Umbilical cord (tissue), 2 donors: ENCODE measurements around the gene FES. TPM values are rescaled to one million over a fixed set of nuclear protein-coding genes. Genes with fewer than 3 reads are reported as not detected.
A peak's percentile ranks its signal among the peaks of the same experiment; 100 is the strongest.
"Not testable (repeated sequence)": the region's sequence is repeated elsewhere in the genome, so short reads cannot be mapped to it uniquely, and the experiment has no call there.

ENCODE experiments used
- DNase-seq: peaks from one replicate; pipeline ENCODE4 v3.0.0-alpha.2; 2015; ENCODE audit warnings: low spot score
- total RNA-seq: library from RNA; depleted of rRNA; stranded (reverse); fragments of >200 nt; gene quantifications from one replicate; pipeline ENCODE4 v1.2.3, GENCODE V29; 2014; ENCODE audit warnings: low replicate concordance; ENCODE audit not compliant: insufficient read depth

FES gene
- total RNA-seq, 1 donor from 2014 or later = 30.8 TPM

GRCh38 chr15:90860942-90861675 is 23.2 kb upstream of the FES start:
- DNase-seq = no peak

DNA sequence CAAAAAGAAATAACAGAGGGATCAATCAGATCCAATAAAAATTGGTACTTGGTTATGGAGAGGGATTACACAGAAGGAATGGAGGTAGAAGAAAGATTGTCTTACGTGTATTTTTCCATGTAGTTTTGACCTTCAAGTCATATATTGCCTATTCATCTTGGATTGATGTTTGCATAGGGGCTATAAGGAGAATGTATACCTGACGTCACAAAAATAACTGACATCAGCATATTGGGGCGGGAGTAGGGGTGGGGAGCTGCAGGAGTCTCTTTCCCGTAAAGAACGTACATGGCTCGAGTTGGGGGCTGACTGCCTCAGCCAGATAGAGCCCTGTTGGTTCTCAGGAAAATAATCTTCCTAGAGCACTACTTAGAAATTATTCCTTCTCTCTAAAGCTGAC is 21.8 kb upstream of the FES start:
- DNase-seq = no peak

DNA sequence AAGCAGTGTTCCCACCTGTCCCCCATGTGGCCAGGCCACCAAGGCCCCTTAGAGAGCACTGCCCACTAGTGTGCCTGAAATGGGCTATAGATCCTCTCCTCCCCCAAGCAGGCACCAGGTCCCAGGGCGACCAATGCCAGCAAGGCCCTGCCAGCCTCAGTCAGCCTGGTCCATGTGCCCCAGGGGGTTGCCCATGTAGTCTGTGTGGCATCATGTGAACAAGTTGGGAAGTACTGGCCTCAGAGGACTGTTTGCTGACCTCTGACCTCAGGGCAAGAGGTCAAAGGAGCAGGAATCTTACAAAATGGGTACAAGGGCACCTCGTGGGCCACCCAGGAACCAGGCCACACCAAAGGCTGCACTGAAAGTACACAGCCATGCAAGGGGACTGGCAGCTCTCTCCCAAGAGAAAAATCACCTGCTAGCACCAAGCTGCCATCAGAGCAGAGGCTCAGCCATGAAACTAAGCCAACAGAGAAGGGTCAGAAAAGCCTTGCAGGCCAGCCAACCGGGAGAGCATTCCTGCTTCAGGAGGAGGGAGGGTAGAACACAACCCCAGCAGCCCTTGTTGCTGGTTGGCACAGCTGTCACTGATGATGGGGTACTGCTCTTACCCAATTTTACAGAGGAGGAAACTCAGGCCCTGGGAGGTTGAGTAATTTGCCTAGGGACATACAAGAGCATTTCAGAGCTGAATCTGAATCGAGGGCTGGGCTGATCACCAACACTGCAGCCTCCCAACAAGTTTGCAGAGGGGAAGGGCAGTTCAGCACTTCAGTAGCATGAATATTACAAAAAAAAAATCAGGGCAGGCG is 21.1 kb upstream of the FES start:
- DNase-seq = no peak

DNA sequence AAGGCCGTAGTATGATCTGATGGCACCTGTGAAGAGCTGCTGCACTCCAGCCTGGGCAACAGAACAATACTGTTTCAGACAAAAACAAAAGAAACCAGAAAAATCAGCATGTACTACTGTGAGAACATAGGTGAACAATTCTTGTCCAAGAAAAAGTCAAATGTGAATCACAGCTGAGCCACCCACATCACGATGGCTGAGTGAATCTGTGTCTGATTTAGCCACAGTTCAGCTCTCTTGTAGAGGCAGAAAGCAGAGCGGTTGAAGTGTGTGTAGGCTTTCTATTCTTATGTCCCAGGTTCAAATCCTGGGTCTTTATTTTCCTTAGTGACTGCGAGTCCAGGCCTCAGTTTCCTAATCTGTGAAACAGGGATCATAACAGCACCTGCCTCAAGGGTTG is 20.3 kb upstream of the FES start:
- no peak for DNase-seq

- no peak for DNase-seq
These were observed 19.8 kb upstream of the FES start for GRCh38 chr15:90864507-90864906.

- DNase-seq = no peak
These were observed 18.6 kb upstream of the FES start for GRCh38 chr15:90865702-90866101.

GRCh38 chr15:90866161-90866715 is 18.1 kb upstream of the FES start:
- DNase-seq = no peak

DNA sequence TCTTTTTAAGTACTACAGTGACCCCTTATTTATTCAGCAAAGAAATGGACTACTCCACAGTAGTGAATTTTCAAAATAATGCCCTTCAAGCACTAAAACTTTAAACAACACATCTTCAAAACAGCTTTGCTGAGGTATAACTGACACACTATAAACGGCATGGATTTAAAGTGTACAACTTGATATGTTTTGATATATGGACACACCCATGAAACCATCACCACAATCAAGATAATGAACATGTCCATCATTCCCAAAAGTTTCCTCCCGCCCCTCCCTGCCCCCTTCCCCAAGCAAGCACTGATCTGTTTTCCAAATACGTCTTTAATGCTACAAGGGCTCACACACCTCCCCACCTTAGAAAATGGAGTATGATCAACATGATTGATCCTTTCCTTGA is 17.5 kb upstream of the FES start:
- DNase-seq = no peak

DNA sequence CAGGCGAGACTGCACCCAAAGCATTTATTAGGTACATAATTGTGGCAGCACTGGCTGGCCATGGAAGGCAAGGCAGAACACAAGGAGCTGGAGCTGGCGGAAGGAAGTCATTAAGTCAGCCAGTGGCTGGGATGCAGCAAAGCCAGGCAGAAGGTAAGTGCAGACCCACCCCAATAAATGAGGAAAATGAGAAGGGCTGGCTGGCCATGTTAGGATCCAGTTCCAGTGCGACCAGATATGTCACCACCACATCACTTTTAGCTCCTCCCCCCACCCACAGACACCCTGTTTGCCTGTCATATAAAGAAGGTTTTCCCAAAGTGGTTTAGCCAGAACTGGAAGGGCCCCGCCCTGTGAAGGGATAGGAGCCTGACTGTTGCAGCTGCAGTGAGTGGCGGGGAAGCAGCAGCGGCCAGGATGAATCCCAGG is 16.0 kb upstream of the FES start, which contains the start of gene FURIN:
Gene FURIN, plus strand, starts transcription at position 328 of the 429 bp plus-strand sequence. CDS start 7,153 bp downstream, outside the sequence.
- DNase-seq = no peak

DNA sequence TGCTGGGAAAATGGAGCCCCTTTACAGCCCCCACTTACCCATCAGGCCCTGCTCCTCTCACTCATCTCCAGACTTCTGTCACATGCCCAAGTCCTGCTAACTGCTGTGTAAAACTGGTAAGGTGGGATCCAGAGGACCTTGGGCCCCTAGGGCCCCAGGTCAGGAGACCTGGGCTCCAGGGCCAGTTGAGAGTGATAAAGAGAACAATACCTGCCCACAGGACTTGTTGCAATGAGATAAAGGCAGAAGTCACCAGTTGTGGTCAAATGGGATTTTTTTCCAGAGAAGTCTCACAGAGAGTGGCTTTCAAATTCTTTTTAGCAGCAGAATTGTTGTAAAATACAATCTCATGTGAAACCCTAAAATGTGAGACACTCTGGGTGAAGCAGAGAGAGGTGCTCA is 15.2 kb upstream of the FES start:
- no peak for DNase-seq

DNA sequence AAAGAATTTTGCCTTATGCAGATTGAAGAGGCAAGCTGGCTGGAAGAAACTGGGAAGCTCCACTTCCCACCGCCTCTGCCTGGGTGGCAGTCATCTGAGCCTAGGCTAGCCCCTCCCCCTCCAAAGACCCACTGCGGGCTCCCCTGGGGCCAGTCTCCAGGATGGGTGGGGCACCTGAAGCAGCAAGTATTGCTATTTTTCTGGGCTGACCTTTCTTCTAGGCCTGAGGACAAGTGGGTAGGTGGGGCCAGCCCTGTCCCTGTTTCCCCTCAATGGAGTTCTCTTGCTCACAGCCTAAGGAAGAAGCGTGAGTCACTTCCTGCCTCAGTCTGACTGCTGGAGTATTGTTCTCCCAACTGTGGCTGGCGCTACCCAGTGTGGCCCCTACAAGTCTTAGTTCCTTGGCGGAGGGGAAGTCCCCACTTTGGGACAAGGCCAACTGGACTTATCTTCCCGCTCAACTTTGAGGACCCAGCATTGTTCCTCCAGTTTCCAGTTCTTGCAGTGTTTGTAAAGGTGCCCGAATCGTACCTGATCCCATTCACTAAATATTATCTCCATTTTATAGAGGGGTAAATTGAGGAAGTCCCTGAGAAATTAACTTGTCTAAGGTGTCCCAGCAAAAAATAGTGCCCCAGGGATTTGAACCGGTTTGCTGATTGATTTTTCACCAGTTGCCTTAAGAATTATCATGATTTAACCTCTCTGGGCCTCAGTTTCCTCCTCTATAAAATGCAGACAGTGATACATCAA is 14.5 kb upstream of the FES start:
- peak; percentile 78 for DNase-seq

- DNase-seq = no peak
These were observed 13.8 kb upstream of the FES start for GRCh38 chr15:90870354-90871138.

- no peak for DNase-seq
These were observed 13.1 kb upstream of the FES start for GRCh38 chr15:90871139-90871715.

DNA sequence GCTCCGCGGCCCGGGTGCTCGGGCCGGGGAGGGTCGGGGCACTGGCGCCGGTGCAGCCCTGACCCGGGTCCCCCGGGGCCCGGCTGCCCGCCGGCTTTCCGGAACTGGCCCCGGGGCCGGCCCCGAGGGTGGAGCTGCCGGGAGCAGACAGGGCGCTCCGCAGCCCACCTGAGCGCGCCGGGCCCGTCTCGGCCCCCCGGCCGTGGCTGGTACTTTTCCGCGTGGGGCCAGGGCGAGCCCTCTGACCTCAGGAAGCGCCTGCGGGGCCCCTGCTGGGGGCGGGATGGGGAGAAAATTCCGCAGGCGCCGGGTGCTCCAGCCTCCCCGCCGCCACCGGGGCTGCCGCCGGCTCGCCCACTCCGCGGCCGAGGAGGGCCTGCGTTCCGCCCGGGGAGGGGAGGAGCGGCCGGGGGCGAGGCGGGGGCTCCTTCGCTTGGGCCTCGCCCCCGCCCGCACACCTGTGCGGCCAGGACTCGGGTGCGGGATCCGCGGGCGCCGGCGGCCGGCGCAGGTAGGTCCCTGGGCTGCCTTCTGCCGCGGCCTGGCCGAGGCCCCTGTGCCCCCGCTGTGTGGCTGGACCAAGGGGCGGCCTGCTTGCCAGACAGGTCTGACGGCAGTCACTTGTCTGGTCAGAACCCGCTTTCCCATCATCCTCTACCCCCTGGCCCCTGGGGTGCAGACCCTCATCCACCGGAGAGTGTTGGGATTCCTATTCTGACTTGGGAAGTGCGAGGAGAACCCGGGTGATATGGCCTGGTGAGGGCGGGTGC is 12.4 kb upstream of the FES start:
- DNase-seq = no peak

- peak; percentile 53 for DNase-seq
These were observed 11.7 kb upstream of the FES start for GRCh38 chr15:90872486-90873184.

DNA sequence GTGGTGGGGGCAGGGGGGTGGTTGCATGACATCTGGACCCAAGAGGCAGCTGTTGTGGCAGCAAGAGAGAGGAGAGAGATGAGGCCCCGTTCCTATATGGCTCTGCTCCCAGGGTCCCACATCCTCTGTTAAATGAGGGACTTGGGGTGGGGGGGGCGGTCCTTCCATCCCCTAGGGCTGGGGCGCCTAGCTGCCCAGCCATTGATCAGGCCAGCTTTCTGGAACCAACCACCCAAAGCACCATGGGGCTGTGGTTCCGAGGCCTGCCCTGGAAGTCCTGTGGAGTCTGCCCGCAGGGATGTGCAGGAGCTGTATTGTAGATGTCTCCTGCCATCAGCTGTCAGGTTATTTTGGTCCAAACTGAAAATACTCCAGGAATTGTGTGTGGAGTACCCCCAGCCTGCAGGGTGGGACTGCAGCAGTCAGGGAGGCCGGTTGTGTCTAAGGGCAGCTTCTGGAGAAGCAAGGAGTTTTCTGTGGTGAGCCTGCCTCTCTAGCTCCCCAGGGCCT is 10.8 kb upstream of the FES start:
- no peak for DNase-seq

DNA sequence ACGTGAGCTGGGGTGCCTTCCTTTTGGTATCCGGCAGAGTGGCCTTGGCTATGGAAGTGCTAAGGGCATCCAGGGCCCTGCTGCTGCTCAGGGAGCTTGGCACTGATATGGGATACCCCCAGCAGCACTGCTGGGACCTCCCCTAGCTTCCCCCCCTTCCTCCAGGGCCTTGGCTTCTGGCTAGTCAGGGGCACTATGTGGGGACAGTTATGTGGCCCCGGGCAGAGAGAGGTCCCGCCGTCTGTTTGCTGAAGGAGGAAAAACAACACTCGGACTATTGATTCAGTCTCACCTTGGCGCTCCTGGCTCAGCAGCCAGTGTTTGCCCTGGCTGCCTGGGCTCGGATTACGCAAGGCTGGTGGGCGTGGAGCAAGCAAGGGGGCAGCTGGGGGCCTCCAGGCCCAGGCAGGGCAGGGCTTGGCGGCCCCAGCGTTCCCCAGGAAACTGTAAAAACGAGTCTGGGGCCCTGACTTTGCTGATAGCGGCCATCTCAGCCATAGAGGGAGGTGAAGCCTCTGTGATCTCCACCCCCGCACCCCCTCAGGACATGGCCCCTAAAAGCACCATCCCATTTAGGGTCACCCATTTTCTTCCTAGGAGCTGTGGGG is 10.2 kb upstream of the FES start:
- peak; percentile 69 for DNase-seq

DNA sequence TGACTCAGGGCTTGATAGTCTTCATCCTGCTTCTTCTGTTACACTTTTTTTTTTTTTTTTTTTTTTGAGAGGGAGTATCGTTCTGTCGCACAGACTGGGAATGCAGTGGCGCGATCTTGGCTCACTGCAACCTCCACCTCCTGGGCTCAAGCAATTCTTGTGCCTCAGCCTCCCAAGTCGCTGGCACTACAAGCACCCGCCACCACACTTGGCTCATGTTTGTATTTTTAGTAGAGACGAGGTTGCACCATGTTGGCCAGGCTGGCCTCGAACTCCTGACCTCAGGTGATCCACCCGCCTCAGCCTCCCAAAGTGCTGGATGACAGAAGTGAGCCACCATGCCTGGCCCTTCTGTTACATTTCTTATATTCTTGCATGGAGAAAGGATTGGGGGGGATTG is 9.3 kb upstream of the FES start:
- DNase-seq = not testable (repeated sequence)

GRCh38 chr15:90875549-90875981 is 8.7 kb upstream of the FES start:
- no peak for DNase-seq
